ENCODE results near the gene CLEC4C. TPM values are rescaled to one million over a fixed set of nuclear protein-coding genes. Genes with fewer than 3 reads are reported as not detected.
"Not testable (repeated sequence)": the region's sequence is repeated elsewhere in the genome, so short reads cannot be mapped to it uniquely, and the experiment has no call there.

CLEC4C gene
- total and polyA plus RNA-seq, 12 donors = not detected

- H3K27ac ChIP-seq = no peak overlapping the region
- no peaks in the 10 kb centered on the region for H3K9me3 ChIP-seq (replicated peaks in 1 of 3)
- H3K4me3 ChIP-seq = no peak overlapping the region
- no peaks in the 10 kb centered on the region for H3K36me3 ChIP-seq (replicated peaks in 1 of 2)
- intact Hi-C loops (cut with DNase I) = no loop called here
- DNase-seq = peak in 4 of 7 donors; percentile 29 to 44 (median 40)
- H3K4me1 ChIP-seq (replicated peaks in 1 of 2) = no peaks in the 10 kb centered on the region
- no peak for TF ChIP-seq POLR2A (IDR thresholded peaks at IDR 0.05)
- TF ChIP-seq CTCF (IDR thresholded peaks at IDR 0.05) = no peak
- WGBS, 4 donors = 33 to 43% (median 41%) methylated on average over 10 to 13 of the region's 13 CpGs
- H3K27me3 ChIP-seq = no peaks in the 10 kb centered on the region
These were observed 40.6 kb upstream of the CLEC4C start for GRCh38 chr12:7787574-7788293.

GRCh38 chr12:7784701-7785100 is 37.5 kb upstream of the CLEC4C start:
- Histone ChIP-seq H3K4me3 (no peak overlapping the region), H3K27me3 (no peaks in the 10 kb centered on the region), H3K27ac (no peak overlapping the region), H3K9me3 (replicated peaks in 1 of 3) (no peaks in the 10 kb centered on the region), H3K36me3 (replicated peaks in 1 of 2) (no peaks in the 10 kb centered on the region), H3K4me1 (replicated peaks in 1 of 2) (no peaks in the 10 kb centered on the region)
- DNase-seq = no peak
- TF ChIP-seq CTCF (IDR thresholded peaks at IDR 0.05) (no peak), POLR2A (IDR thresholded peaks at IDR 0.05) (no peak)
- intact Hi-C loops (cut with DNase I) = no loop called here
- 48 to 56% (median 54%) methylated on average over 2 of the region's 2 CpGs for WGBS, 4 donors

GRCh38 chr12:7783433-7783832 is 36.3 kb upstream of the CLEC4C start:
- 82 to 95% (median 85%) methylated on average over 9 of the region's 9 CpGs for WGBS, 4 donors
- H3K27ac ChIP-seq; H3K4me3 ChIP-seq; H3K9me3 ChIP-seq (replicated peaks in 1 of 3); H3K27me3 ChIP-seq; intact Hi-C loops (cut with DNase I); H3K36me3 ChIP-seq (replicated peaks in 1 of 2); H3K4me1 ChIP-seq (replicated peaks in 1 of 2); DNase-seq: not testable (repeated sequence)

GRCh38 chr12:7782055-7782454 is 34.9 kb upstream of the CLEC4C start:
- 87 to 93% (median 92%) methylated on average over 6 of the region's 6 CpGs for WGBS, 4 donors
- DNase-seq = no peak
- Histone ChIP-seq H3K9me3 (replicated peaks in 1 of 3) (no peaks in the 10 kb centered on the region), H3K4me1 (replicated peaks in 1 of 2) (no peaks in the 10 kb centered on the region), H3K36me3 (replicated peaks in 1 of 2) (no peaks in the 10 kb centered on the region), H3K27me3 (no peaks in the 10 kb centered on the region), H3K27ac (no peak overlapping the region), H3K4me3 (no peak overlapping the region)
- TF ChIP-seq CTCF (IDR thresholded peaks at IDR 0.05) = no peak
- TF ChIP-seq POLR2A (IDR thresholded peaks at IDR 0.05) = no peak
- intact Hi-C loops (cut with DNase I) = no loop called here

- Histone ChIP-seq H3K4me3 (no peak overlapping the region), H3K4me1 (replicated peaks in 1 of 2) (no peaks in the 10 kb centered on the region), H3K36me3 (replicated peaks in 1 of 2) (no peaks in the 10 kb centered on the region), H3K27ac (no peak overlapping the region), H3K9me3 (replicated peaks in 1 of 3) (no peaks in the 10 kb centered on the region), H3K27me3 (no peaks in the 10 kb centered on the region)
- TF ChIP-seq POLR2A (IDR thresholded peaks at IDR 0.05) = no peak
- TF ChIP-seq CTCF (IDR thresholded peaks at IDR 0.05) = no peak
- 62 to 81% (median 69%) methylated on average over 3 of the region's 3 CpGs for WGBS, 4 donors
- intact Hi-C loops (cut with DNase I) = no loop called here
- no peak for DNase-seq
These were observed 34.1 kb upstream of the CLEC4C start for GRCh38 chr12:7781274-7781673.

Measured in adrenal gland (tissue), 12 donors.